WTC11 (cell line): ENCODE results near the gene RABAC1. TPM values are rescaled to one million over a fixed set of nuclear protein-coding genes. Genes with fewer than 3 reads are reported as not detected.

ENCODE experiments used
- ATAC-seq: fragments of 200-7000 bp; cut with Tn5 transposase; 2 replicates; pipeline ENCODE4 v1.10.0; 2021; ENCODE audit warnings: mild to moderate bottlenecking, moderate library complexity
- CTCF ChIA-PET: fragments of 300-600 bp; sonication (Branson Sonifier 250); formaldehyde crosslinking; loops from one replicate; lab custom pipeline; 2021; ENCODE audit warnings: antibody characterized with exemption; lab: Charles Lee
- POLR2A ChIA-PET: fragments of 350-600 bp; sonication (Branson Sonifier 250); formaldehyde crosslinking; loops from one replicate; lab custom pipeline; 2021; ENCODE audit warnings: antibody characterized with exemption; lab: Charles Lee
- DNase-seq: peaks from one replicate; pipeline ENCODE4 v3.0.0; 2021; ENCODE audit warnings: low spot score
- H3K27ac Mint-ChIP-seq: 2 replicates; pipeline ENCODE4 v1.8.0; 2021; ENCODE audit warnings: mixed read lengths
- H3K27me3 Mint-ChIP-seq: 2 replicates; pipeline ENCODE4 v1.8.0; 2021; ENCODE audit warnings: low read depth, mild to moderate bottlenecking, moderate library complexity, mixed read lengths
- H3K36me3 Mint-ChIP-seq: 2 replicates; pipeline ENCODE4 v1.8.0; 2021; ENCODE audit warnings: mixed read lengths
- H3K4me1 Mint-ChIP-seq: 2 replicates; pipeline ENCODE4 v1.8.0; 2022; ENCODE audit warnings: mixed read lengths
- H3K4me3 Mint-ChIP-seq: 2 replicates; pipeline ENCODE4 v1.8.0; 2021; ENCODE audit warnings: mild to moderate bottlenecking, moderate library complexity, mixed read lengths
- H3K9me3 Mint-ChIP-seq: 2 replicates; pipeline ENCODE4 v1.8.0; 2021; ENCODE audit warnings: mixed read lengths
- AFF4 ChIP-seq: sonication (generic); formaldehyde crosslinking; IDR thresholded peaks from 2 replicates; pipeline ENCODE4 v1.8.1; 2023; ENCODE audit warnings: mild to moderate bottlenecking, missing genetic modification reagents, borderline replicate concordance
- AR ChIP-seq: fragments of 250-450 bp; sonication (Bioruptor Pico); IDR thresholded peaks from 2 replicates; pipeline ENCODE4 v1.9.0; 2021; ENCODE audit warnings: mild to moderate bottlenecking
- ATF3 ChIP-seq: sonication (generic); formaldehyde crosslinking; conservative IDR thresholded peaks from 2 replicates; pipeline ENCODE4 v1.8.1; 2022; ENCODE audit warnings: mild to moderate bottlenecking, missing genetic modification reagents
- CREB1 ChIP-seq: sonication (generic); formaldehyde crosslinking; IDR thresholded peaks from 2 replicates; pipeline ENCODE4 v1.8.0; 2023; ENCODE audit warnings: mild to moderate bottlenecking, missing genetic modification reagents
- E2F1 ChIP-seq: sonication (generic); formaldehyde crosslinking; IDR thresholded peaks from 2 replicates; pipeline ENCODE4 v1.8.0; 2022; ENCODE audit warnings: mild to moderate bottlenecking, missing genetic modification reagents
- E2F4 ChIP-seq: sonication (generic); formaldehyde crosslinking; IDR thresholded peaks from 2 replicates; pipeline ENCODE4 v1.8.1; 2022; ENCODE audit warnings: low read depth, mild to moderate bottlenecking, moderate library complexity, missing genetic modification reagents, borderline replicate concordance
- ELF4 ChIP-seq: sonication (generic); formaldehyde crosslinking; IDR thresholded peaks from 2 replicates; pipeline ENCODE4 v1.8.1; 2022; ENCODE audit warnings: low read depth, mild to moderate bottlenecking, moderate library complexity, missing genetic modification reagents
- ETV6 ChIP-seq: sonication (generic); formaldehyde crosslinking; IDR thresholded peaks from 2 replicates; pipeline ENCODE4 v1.8.1; 2022; ENCODE audit warnings: mild to moderate bottlenecking, missing genetic modification reagents
- FOXP4 ChIP-seq: sonication (generic); formaldehyde crosslinking; IDR thresholded peaks from 2 replicates; pipeline ENCODE4 v1.8.0; 2022; ENCODE audit warnings: mild to moderate bottlenecking, missing genetic modification reagents
- GABPB1 ChIP-seq: sonication (generic); formaldehyde crosslinking; IDR thresholded peaks from 2 replicates; pipeline ENCODE4 v1.8.1; 2023; ENCODE audit warnings: mild to moderate bottlenecking, missing genetic modification reagents
- HMGA2 ChIP-seq: fragments of 250-450 bp; sonication (Bioruptor Pico); IDR thresholded peaks from 2 replicates; pipeline ENCODE4 v1.4.0; 2021; ENCODE audit warnings: mild to moderate bottlenecking, moderate library complexity
- NFATC4 ChIP-seq: fragments of 250-450 bp; sonication (Bioruptor Pico); IDR thresholded peaks from 2 replicates; pipeline ENCODE4 v1.9.0; 2021; ENCODE audit warnings: mild to moderate bottlenecking
- SMAD3 ChIP-seq: sonication (generic); formaldehyde crosslinking; IDR thresholded peaks from 2 replicates; pipeline ENCODE4 v1.8.0; 2022; ENCODE audit warnings: missing genetic modification reagents, mild to moderate bottlenecking, borderline replicate concordance
- SP1 ChIP-seq: sonication (generic); formaldehyde crosslinking; conservative IDR thresholded peaks from 2 replicates; pipeline ENCODE4 v1.8.1; 2022; ENCODE audit warnings: missing genetic modification reagents
- TEAD4 ChIP-seq: sonication (generic); formaldehyde crosslinking; IDR thresholded peaks from 2 replicates; pipeline ENCODE4 v1.8.0; 2022; ENCODE audit warnings: mild to moderate bottlenecking, missing genetic modification reagents
- TP53 ChIP-seq: sonication (generic); formaldehyde crosslinking; IDR thresholded peaks from 2 replicates; pipeline ENCODE4 v1.8.1; 2023; ENCODE audit warnings: mild to moderate bottlenecking, missing genetic modification reagents
- ZMAT4 ChIP-seq: fragments of 250-450 bp; sonication (Bioruptor Pico); IDR thresholded peaks from 2 replicates; pipeline ENCODE4 v1.9.0; 2021; ENCODE audit warnings: mild to moderate bottlenecking
- ZNF232 ChIP-seq: sonication (generic); formaldehyde crosslinking; IDR thresholded peaks from 2 replicates; pipeline ENCODE4 v1.8.0; 2022; ENCODE audit warnings: mild to moderate bottlenecking, missing genetic modification reagents
- ZNF396 ChIP-seq: fragments of 250-450 bp; sonication (Bioruptor Pico); IDR thresholded peaks from 2 replicates; pipeline ENCODE4 v1.8.0; 2021; ENCODE audit warnings: mild to moderate bottlenecking, moderate library complexity, borderline replicate concordance
- total RNA-seq: library from RNA; stranded (reverse); gene quantifications from 3 replicates; pipeline ENCODE4 v1.2.3, GENCODE V29; 2021

Gene RABAC1
- total RNA-seq, 1 experiment from 2014 or later = 159 TPM

GRCh38 chr19:41910240-41910991 lies 48.7 kb downstream of the RABAC1 start:
- Mint-ChIP-seq H3K4me3 (no peak overlapping the region), H3K9me3 (no peaks in the 10 kb centered on the region), H3K27me3 (peaks cover 7% of the 10 kb centered on the region), H3K4me1 (peaks cover 9% of the 10 kb centered on the region), H3K36me3 (0 out of 2 replicates have a peak, but pooled peaks cover 4% of the 10 kb centered on the region), H3K27ac (no peak overlapping the region)
- TF ChIP-seq TEAD4 = no peak
- no peak for TF ChIP-seq E2F1 (CRISPR knock-in tag)
- TF ChIP-seq CREB1 (CRISPR knock-in tag) = no peak
- no peak for DNase-seq
- ChIA-PET CTCF (interaction anchor here (1.2 kb wide), 1 partner anchor 27 kb away, joined by 4 read pairs; no protein-coding TSS in a partner anchor), POLR2A (no interaction called here)
- no peak for ATAC-seq

GRCh38 chr19:41909706-41910105 lies 49.4 kb downstream of the RABAC1 start:
- H3K4me3 Mint-ChIP-seq = no peak overlapping the region
- H3K27me3 Mint-ChIP-seq = peaks cover 7% of the 10 kb centered on the region
- H3K27ac Mint-ChIP-seq = no peak overlapping the region
- DNase-seq (no peak), ATAC-seq (no peak)
- H3K9me3 Mint-ChIP-seq = no peaks in the 10 kb centered on the region
- ChIA-PET CTCF (interaction anchor here (1.2 kb wide), 1 partner anchor 28 kb away, joined by 4 read pairs; no protein-coding TSS in a partner anchor), POLR2A (no interaction called here)
- H3K4me1 Mint-ChIP-seq = peaks cover 9% of the 10 kb centered on the region
- 0 out of 2 replicates have a peak, but pooled peaks cover 4% of the 10 kb centered on the region for H3K36me3 Mint-ChIP-seq
- no peak for TF ChIP-seq ZNF396 (CRISPR knock-in tag)
- no peak for TF ChIP-seq ATF3 (CRISPR knock-in tag)
- no peak for TF ChIP-seq SP1
- no peak for TF ChIP-seq ZNF232 (CRISPR knock-in tag)
- no peak for TF ChIP-seq NFATC4 (CRISPR knock-in tag)
- TF ChIP-seq E2F4 (CRISPR knock-in tag) = no peak
- no peak for TF ChIP-seq TP53 (CRISPR knock-in tag)
- TF ChIP-seq AFF4 = no peak
- no peak for TF ChIP-seq GABPB1
- no peak for TF ChIP-seq HMGA2 (CRISPR knock-in tag)
- no peak for TF ChIP-seq ETV6 (CRISPR knock-in tag)
- no peak for TF ChIP-seq FOXP4 (CRISPR knock-in tag)
- TF ChIP-seq SMAD3 (CRISPR knock-in tag) = no peak
- no peak for TF ChIP-seq AR (CRISPR knock-in tag)
- no peak for TF ChIP-seq ZMAT4 (CRISPR knock-in tag)
- no peak for TF ChIP-seq ELF4
